PC-9 (cell line): ENCODE data around the gene DNAJC17. TPM values are rescaled to one million over a fixed set of nuclear protein-coding genes. Genes with fewer than 3 reads are reported as not detected.

ENCODE experiments used
- BruUV-seq: library from RNA; stranded (reverse); fragments of 400-500 nt; replicated peaks from 2 replicates; lab custom pipeline; 2021; lab: Mats Ljungman, UMichigan
- CTCF ChIA-PET: fragments of 300-600 bp; sonication (Branson Sonifier 250); formaldehyde crosslinking; loops from one replicate; lab custom pipeline; 2022; ENCODE audit warnings: antibody characterized with exemption; lab: Charles Lee
- POLR2A ChIA-PET: fragments of 300-600 bp; sonication (Branson Sonifier 250); formaldehyde crosslinking; loops from one replicate; lab custom pipeline; 2022; ENCODE audit warnings: antibody characterized with exemption; ENCODE audit not compliant: unreplicated experiment; lab: Charles Lee
- DNase-seq, 2 experiments: peaks; one replicate each; pipeline versions ENCODE4 v3.0.0 to v3.0.0-alpha.2; 2015 to 2022; ENCODE audit warnings: mixed read lengths in 1 of 2
- H2AFZ ChIP-seq: fragments of 200-600 bp; sonication (generic); 2 replicates; pipeline ENCODE4 v1.8.1; 2017; ENCODE audit warnings: antibody characterized with exemption
- H3F3A ChIP-seq: fragments of 200-600 bp; sonication (generic); 2 replicates; pipeline ENCODE4 v1.8.1; 2017; ENCODE audit warnings: antibody characterized with exemption, mild to moderate bottlenecking, low read depth; ENCODE audit not compliant: insufficient read depth
- H3K27ac ChIP-seq: fragments of 200-600 bp; sonication (generic); 2 replicates; pipeline ENCODE4 v1.6.1; 2016; ENCODE audit warnings: mixed run types
- H3K27me3 ChIP-seq: fragments of 200-600 bp; sonication (generic); 2 replicates; pipeline ENCODE4 v1.6.1; 2016; ENCODE audit warnings: low read depth, mixed run types; ENCODE audit not compliant: insufficient read depth
- H3K36me3 ChIP-seq: fragments of 200-600 bp; sonication (generic); 2 replicates; pipeline ENCODE4 v1.6.1; 2016; ENCODE audit warnings: low read depth, mixed run types
- H3K4me1 ChIP-seq: fragments of 200-600 bp; sonication (generic); replicated peaks from 2 replicates; pipeline ENCODE4 v1.6.1; 2016; ENCODE audit warnings: mixed run types; ENCODE audit not compliant: insufficient read depth
- H3K4me2 ChIP-seq: fragments of 200-600 bp; sonication (generic); 2 replicates; pipeline ENCODE4 v1.6.1; 2017; ENCODE audit warnings: mixed run types
- H3K4me3 ChIP-seq: fragments of 200-600 bp; sonication (generic); 2 replicates; pipeline ENCODE4 v1.6.1; 2016; ENCODE audit warnings: mixed run types
- H3K79me2 ChIP-seq: fragments of 200-600 bp; sonication (generic); 2 replicates; pipeline ENCODE4 v1.6.1; 2017; ENCODE audit warnings: low read depth, mixed run types
- H3K9me2 ChIP-seq: fragments of 200-600 bp; sonication (generic); 2 replicates; pipeline ENCODE4 v1.8.1; 2017; ENCODE audit warnings: mild to moderate bottlenecking; ENCODE audit not compliant: insufficient read depth
- H3K9me3 ChIP-seq: fragments of 200-600 bp; sonication (generic); 2 replicates; pipeline ENCODE4 v1.8.1; 2016; ENCODE audit warnings: low read depth; ENCODE audit not compliant: insufficient read depth
- H4K20me1 ChIP-seq: fragments of 200-600 bp; sonication (generic); 2 replicates; pipeline ENCODE4 v1.8.1; 2017; ENCODE audit not compliant: insufficient read depth
- CTCF ChIP-seq: fragments of 200-600 bp; sonication (generic); conservative IDR thresholded peaks from 2 replicates; pipeline ENCODE4 v1.6.1; 2017; ENCODE audit warnings: mixed run types, antibody characterized with exemption, mild to moderate bottlenecking, moderate library complexity
- EZH2 ChIP-seq: fragments of 200-600 bp; sonication (generic); IDR thresholded peaks from 2 replicates; pipeline ENCODE4 v1.8.0; 2017; ENCODE audit warnings: antibody characterized with exemption, low read depth
- intact Hi-C: fragments of 100-400 bp; cut with micrococcal nuclease; formaldehyde crosslinking; loops from one replicate; pipeline ENCODE4 v1.10.0; 2022; ENCODE audit not compliant: unreplicated experiment
- total RNA-seq: library from RNA; stranded (reverse); gene quantifications from 2 replicates; pipeline ENCODE4 v1.2.3, GENCODE V29; 2021

DNAJC17 gene
- total RNA-seq, 1 experiment from 2014 or later: 27.4 TPM

DNA sequence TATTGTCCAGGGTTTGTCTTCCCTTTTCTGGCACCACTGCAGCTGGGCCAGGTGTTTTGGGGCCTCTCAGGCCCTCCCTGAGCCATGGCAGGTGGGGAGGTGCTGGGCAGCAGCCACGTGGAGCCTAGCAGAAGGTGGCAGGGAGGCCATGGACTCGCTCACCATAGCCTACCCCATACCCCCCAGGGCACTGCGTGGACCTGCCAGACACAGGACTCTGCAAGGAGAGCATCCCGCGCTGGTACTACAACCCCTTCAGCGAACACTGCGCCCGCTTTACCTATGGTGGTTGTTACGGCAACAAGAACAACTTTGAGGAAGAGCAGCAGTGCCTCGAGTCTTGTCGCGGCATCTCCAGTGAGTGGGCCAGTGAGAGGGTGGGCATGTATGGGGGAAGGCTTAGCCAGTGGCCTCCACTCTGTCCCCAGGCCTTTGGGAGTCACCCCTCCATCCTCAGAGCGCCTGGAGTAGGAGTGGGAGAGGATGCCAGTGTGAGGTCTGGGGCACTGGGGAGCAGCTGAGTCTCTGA is 48.5 kb upstream of the DNAJC17 start:
- H4K20me1 ChIP-seq: no peaks in the 10 kb centered on the region
- no peak for DNase-seq
- no TSS peak for BruUV-seq
- H3K4me1 ChIP-seq: peaks cover 21% of the 10 kb centered on the region
- H3K27ac ChIP-seq: peak overlapping the region; percentile 89; the same call in 1 of the 2 replicates
- ChIA-PET POLR2A (interaction anchor here (0.5 kb wide), 1 partner anchor 31 kb away, joined by 7 read pairs; no protein-coding TSS in a partner anchor), CTCF (no interaction called here)
- peaks cover 12% of the 10 kb centered on the region for H3K79me2 ChIP-seq
- TF ChIP-seq EZH2: no peak
- TF ChIP-seq CTCF: no peak
- no peaks in the 10 kb centered on the region for H3K27me3 ChIP-seq
- H3K9me3 ChIP-seq: no peaks in the 10 kb centered on the region
- peaks cover 28% of the 10 kb centered on the region for H3F3A ChIP-seq
- no peak overlapping the region for H3K4me3 ChIP-seq
- 0 out of 2 replicates have a peak, but pooled peaks cover 4% of the 10 kb centered on the region for H3K36me3 ChIP-seq
- H3K4me2 ChIP-seq: no peak overlapping the region
- intact Hi-C loops: no loop called here
- no peaks in the 10 kb centered on the region for H3K9me2 ChIP-seq
- H2AFZ ChIP-seq: no peak overlapping the region

GRCh38 chr15:40854161-40854560 is 46.9 kb upstream of the DNAJC17 start:
- Histone ChIP-seq H3K4me3 (no peak overlapping the region), H2AFZ (no peak overlapping the region), H3K4me2 (no peak overlapping the region), H3K79me2 (peaks cover 28% of the 10 kb centered on the region), H3K9me2 (no peaks in the 10 kb centered on the region), H3F3A (peaks cover 27% of the 10 kb centered on the region), H4K20me1 (no peaks in the 10 kb centered on the region), H3K9me3 (no peaks in the 10 kb centered on the region), H3K27ac (no peak overlapping the region), H3K27me3 (no peaks in the 10 kb centered on the region), H3K4me1 (peaks cover 21% of the 10 kb centered on the region), H3K36me3 (0 out of 2 replicates have a peak, but pooled peaks cover 4% of the 10 kb centered on the region)
- ChIA-PET CTCF (no interaction called here), POLR2A (no interaction called here)
- intact Hi-C loops: no loop called here
- no TSS peak for BruUV-seq
- TF ChIP-seq CTCF: no peak
- TF ChIP-seq EZH2: no peak
- no peak for DNase-seq

DNA sequence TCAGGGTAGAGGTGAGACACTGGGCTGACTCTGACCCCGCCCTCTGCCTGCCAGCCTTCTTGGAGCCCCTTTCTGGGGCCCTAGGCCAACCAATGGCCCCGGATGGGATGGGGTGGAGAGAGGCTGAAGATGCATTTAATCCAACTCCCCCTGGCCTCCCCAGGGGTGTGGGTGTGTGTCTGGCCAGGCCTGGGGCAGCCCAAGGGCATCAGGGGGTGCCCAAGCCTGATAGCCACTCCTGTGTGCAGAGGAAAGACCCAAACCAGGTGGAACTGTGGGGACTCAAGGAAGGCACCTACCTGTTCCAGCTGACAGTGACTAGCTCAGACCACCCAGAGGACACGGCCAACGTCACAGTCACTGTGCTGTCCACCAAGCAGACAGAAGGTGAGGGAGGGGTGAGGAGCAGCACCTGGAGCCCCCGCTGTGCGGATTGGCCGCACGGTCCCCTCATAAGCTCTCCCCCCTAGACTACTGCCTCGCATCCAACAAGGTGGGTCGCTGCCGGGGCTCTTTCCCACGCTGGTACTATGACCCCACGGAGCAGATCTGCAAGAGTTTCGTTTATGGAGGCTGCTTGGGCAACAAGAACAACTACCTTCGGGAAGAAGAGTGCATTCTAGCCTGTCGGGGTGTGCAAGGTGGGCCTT is 46.1 kb upstream of the DNAJC17 start:
- POLR2A ChIA-PET: no interaction called here
- Histone ChIP-seq H3K9me3 (no peaks in the 10 kb centered on the region), H3K36me3 (0 out of 2 replicates have a peak, but pooled peaks cover 4% of the 10 kb centered on the region), H3K27me3 (no peaks in the 10 kb centered on the region), H4K20me1 (0 out of 2 replicates have a peak, but pooled peaks cover under 1% of the 10 kb centered on the region), H3K9me2 (no peaks in the 10 kb centered on the region), H3K4me2 (no peak overlapping the region), H3K27ac (no peak overlapping the region), H3K4me3 (no peak overlapping the region), H2AFZ (no peak overlapping the region), H3K79me2 (peaks cover 35% of the 10 kb centered on the region), H3K4me1 (peaks cover 24% of the 10 kb centered on the region), H3F3A (peaks cover 22% of the 10 kb centered on the region)
- TF ChIP-seq CTCF (no peak), EZH2 (no peak)
- CTCF ChIA-PET: interaction anchor here (0.7 kb wide), 1 partner anchor 23 kb away, joined by 6 read pairs; no protein-coding TSS in a partner anchor
- DNase-seq: no peak
- intact Hi-C loops: no loop called here
- BruUV-seq: no TSS peak
